Glutamatergic neuron (in vitro differentiated cells): Measurements from ENCODE around the gene PKP4. TPM values are rescaled to one million over a fixed set of nuclear protein-coding genes. Genes with fewer than 3 reads are reported as not detected.
"Not testable (repeated sequence)": the region's sequence is repeated elsewhere in the genome, so short reads cannot be mapped to it uniquely, and the experiment has no call there.

Experiments used
- DNase-seq: peaks from one replicate; pipeline ENCODE4 v3.0.0; 2022
- H3K27ac Mint-ChIP-seq: one replicate; pipeline ENCODE4 v1.8.0; 2020; ENCODE audit warnings: mild to moderate bottlenecking, mixed read lengths, inconsistent platforms; ENCODE audit not compliant: unreplicated experiment
- H3K27me3 Mint-ChIP-seq: one replicate; pipeline ENCODE4 v1.8.0; 2020; ENCODE audit warnings: mild to moderate bottlenecking, moderate library complexity, mixed read lengths, inconsistent platforms; ENCODE audit not compliant: unreplicated experiment
- H3K36me3 Mint-ChIP-seq: one replicate; pipeline ENCODE4 v1.8.0; 2020; ENCODE audit warnings: mild to moderate bottlenecking, mixed read lengths, inconsistent platforms; ENCODE audit not compliant: unreplicated experiment
- H3K4me1 Mint-ChIP-seq: one replicate; pipeline ENCODE4 v1.8.0; 2020; ENCODE audit warnings: mild to moderate bottlenecking, low read depth, mixed read lengths, inconsistent platforms; ENCODE audit not compliant: unreplicated experiment
- H3K4me3 Mint-ChIP-seq: one replicate; pipeline ENCODE4 v1.8.0; 2020; ENCODE audit warnings: mild to moderate bottlenecking, mixed read lengths, inconsistent platforms; ENCODE audit not compliant: unreplicated experiment
- H3K9me3 Mint-ChIP-seq: one replicate; pipeline ENCODE4 v1.8.0; 2020; ENCODE audit warnings: mild to moderate bottlenecking, moderate library complexity, mixed read lengths, inconsistent platforms; ENCODE audit not compliant: unreplicated experiment
- CTCF ChIP-seq: fragments of 200-600 bp; sonication (generic); IDR thresholded peaks from one replicate; pipeline ENCODE4 v1.5.0; 2021; ENCODE audit not compliant: partially characterized antibody, unreplicated experiment
- total RNA-seq: library from RNA; stranded (reverse); fragmentation: NEBNext Ultra II Directional; extraction: Animal tissue kit (Norgen Biotek cat#: 25700); gene quantifications from one replicate; pipeline ENCODE4 v1.2.1, GENCODE V29; 2021; ENCODE audit not compliant: unreplicated experiment

PKP4 gene
- total RNA-seq, 1 donor from 2014 or later: 25.0 TPM

- DNase-seq: no peak
- H3K27ac Mint-ChIP-seq: no peak overlapping the region
- no peak overlapping the region for H3K4me3 Mint-ChIP-seq
- H3K36me3 Mint-ChIP-seq: no peaks in the 10 kb centered on the region
- no peak for TF ChIP-seq CTCF
- no peaks in the 10 kb centered on the region for H3K27me3 Mint-ChIP-seq
- no peaks in the 10 kb centered on the region for H3K4me1 Mint-ChIP-seq
- H3K9me3 Mint-ChIP-seq: peaks cover 3% of the 10 kb centered on the region
Observed at GRCh38 chr2:158699323-158699722, 242.6 kb downstream of the PKP4 start.

- Mint-ChIP-seq H3K27ac (no peak overlapping the region), H3K4me3 (no peak overlapping the region), H3K4me1 (no peaks in the 10 kb centered on the region), H3K36me3 (no peaks in the 10 kb centered on the region), H3K9me3 (peaks cover 3% of the 10 kb centered on the region), H3K27me3 (no peaks in the 10 kb centered on the region)
- no peak for DNase-seq
- no peak for TF ChIP-seq CTCF
Observed at GRCh38 chr2:158701101-158701500, 244.3 kb downstream of the PKP4 start.

- no peak overlapping the region for H3K4me3 Mint-ChIP-seq
- no peak for DNase-seq
- peaks cover 1% of the 10 kb centered on the region for H3K9me3 Mint-ChIP-seq
- H3K27ac Mint-ChIP-seq: no peak overlapping the region
- no peak for TF ChIP-seq CTCF
- H3K27me3 Mint-ChIP-seq: no peaks in the 10 kb centered on the region
- no peaks in the 10 kb centered on the region for H3K4me1 Mint-ChIP-seq
- no peaks in the 10 kb centered on the region for H3K36me3 Mint-ChIP-seq
Observed at GRCh38 chr2:158702740-158703139, 246.0 kb downstream of the PKP4 start.

DNA sequence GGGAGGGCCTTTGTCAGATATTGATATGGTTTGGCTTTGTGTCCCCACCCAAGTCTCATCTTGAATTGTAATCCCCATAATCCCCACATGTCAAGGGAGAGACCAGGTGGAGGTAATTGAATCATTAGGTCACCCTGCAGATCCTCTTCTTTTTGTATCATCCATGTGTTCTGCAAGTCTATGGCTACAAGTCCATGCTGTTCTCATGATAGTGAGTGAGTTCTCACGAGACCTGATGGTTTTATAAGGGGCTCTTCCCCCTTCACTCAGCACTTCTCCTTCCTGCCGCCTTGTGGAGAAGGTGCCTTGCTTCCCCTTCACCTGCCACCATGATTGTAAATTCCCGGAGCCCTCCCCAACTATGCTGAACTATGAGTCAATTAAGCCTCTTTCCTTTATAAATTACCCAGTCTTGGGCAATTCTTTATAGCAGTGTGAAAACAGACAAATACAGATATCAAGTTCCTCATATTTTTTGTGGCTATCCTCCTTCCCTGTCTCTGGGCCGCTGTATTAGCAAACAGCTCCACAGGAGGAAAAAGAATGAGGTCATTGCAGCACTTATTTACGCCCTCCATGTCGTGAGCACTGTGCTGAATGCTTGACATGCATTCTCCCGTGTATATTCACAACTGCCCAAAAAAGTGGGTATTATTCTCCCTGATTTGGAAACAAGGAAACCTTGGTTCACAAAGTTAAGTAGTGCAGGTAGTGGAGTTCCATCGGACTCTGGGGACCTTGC, 248.1 kb downstream of the PKP4 start:
- H3K27me3 Mint-ChIP-seq, H3K4me3 Mint-ChIP-seq, H3K27ac Mint-ChIP-seq, H3K4me1 Mint-ChIP-seq, DNase-seq, H3K9me3 Mint-ChIP-seq, H3K36me3 Mint-ChIP-seq: not testable (repeated sequence)

DNA sequence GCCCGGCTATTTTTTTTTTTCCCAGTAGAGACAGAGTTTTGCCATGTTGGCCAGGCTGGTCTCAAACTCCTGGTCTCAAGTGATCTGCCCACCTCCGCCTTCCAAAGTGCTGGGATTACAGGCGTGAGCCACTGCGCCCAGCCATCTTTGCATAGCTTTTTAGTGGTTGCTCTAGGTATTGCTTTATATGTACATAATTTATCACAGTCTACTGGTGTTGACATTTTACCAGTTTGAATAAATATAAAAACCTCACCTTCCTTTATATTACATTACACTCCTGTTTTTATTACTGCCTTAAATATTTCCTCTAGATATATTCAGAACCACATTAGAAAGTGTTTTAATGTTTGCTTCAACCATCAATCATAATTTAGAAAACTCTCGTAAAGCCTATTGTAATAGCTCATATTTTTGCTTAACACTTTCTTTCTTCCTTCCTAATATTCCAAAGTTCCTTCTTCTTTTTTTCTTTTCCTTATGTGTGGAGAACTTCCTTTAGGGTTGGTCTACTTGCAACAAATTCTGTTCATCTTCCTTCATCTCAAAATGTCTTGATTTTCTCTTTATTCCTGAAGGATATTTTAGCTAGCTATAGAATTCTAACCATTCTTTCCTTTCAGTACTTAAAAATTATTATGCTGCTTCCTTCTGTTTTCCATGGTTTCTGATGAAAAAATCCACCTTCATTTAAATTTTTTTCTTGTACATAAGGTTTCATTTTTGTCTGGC, 256.2 kb downstream of the PKP4 start:
- Mint-ChIP-seq H3K9me3 (peaks cover 4% of the 10 kb centered on the region), H3K27me3 (no peaks in the 10 kb centered on the region), H3K27ac (no peak overlapping the region), H3K4me3 (no peak overlapping the region), H3K4me1 (no peaks in the 10 kb centered on the region), H3K36me3 (peaks cover 5% of the 10 kb centered on the region)
- TF ChIP-seq CTCF: no peak
- no peak for DNase-seq
